ENCODE data around the gene CPT2.

Gene CPT2

DNA sequence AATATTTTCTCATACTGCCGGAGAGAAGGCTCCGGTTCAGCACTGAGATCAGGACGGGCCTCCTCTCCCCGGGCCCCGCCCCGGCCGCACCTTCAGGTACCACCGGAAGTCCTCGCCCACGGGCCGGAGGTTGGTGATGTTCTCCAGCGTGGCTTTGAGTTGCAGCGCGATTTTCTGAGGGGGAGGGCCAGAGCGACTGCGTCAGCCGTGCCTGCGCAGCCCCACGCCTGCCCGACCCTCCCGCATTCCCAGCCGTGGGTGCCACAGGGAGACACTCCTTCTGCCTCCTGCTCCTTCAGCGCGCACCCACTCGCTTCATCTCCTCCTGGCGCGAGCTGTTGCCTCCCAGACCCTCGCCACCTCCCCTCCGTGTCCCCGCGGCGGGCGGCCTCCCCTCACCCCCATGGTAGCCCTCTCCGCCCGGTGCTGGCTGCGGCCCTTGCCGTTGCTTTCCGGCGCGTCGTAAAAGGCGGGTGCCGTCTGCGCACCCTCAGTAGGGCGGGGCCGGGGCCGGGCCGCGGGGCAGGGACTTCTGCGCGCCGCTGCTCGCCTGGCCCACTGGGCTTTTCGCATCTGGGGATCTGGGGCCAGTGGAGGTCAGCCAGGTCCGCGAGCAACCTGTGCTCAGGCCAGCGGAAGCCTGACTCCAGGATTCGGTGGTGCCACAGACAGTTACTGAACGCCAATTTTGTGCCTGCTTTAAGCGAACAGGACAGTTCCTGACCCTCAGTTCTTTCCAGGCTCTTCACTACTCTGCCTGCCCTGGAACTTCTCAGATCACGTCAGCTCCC, 23.7 kb downstream of the CPT2 start, which contains the start of gene CZIB:
Gene CZIB (minus strand): TSS at position 464 of the 791 bp plus-strand sequence. CDS start 59 bp downstream, at position 405.
- peak; percentile 92 to 96 for DNase-seq

DNA sequence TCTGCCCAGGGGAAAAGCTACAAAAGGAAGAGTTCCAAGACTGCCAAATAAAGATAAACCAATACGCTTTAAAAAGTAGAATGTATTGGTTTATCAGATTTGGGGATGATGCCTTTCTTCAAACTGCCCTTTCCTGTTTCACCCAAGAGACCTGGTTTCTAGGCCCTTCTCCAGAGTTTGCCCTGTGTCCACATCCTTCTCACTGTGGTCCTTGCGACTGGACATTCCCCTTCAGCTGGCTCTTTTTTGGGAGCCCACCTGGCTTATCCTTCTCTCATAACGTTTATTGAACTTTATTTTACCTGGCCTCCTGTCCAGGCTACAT, 24.3 kb downstream of the CPT2 start:
- no peak for DNase-seq

DNA sequence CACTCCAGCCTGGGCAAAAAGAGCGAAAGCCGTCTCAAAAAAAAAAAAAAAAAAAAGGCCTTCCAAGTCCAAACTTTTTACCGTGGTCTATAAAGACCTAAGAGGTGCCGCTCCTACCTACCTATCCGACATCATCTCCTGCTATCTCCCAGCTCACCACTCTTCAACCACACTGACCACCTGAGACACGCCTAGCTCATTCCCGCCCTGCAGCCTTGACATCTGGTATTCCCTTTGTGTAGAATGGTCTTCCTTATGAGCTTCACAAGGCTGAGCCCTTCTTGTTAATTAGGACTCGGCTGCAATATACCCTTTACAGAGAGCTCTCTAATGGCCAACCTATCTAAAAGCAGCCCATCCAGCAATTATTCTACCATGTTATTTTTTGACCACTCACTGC, 41.0 kb downstream of the CPT2 start:
- no peak for DNase-seq

DNA sequence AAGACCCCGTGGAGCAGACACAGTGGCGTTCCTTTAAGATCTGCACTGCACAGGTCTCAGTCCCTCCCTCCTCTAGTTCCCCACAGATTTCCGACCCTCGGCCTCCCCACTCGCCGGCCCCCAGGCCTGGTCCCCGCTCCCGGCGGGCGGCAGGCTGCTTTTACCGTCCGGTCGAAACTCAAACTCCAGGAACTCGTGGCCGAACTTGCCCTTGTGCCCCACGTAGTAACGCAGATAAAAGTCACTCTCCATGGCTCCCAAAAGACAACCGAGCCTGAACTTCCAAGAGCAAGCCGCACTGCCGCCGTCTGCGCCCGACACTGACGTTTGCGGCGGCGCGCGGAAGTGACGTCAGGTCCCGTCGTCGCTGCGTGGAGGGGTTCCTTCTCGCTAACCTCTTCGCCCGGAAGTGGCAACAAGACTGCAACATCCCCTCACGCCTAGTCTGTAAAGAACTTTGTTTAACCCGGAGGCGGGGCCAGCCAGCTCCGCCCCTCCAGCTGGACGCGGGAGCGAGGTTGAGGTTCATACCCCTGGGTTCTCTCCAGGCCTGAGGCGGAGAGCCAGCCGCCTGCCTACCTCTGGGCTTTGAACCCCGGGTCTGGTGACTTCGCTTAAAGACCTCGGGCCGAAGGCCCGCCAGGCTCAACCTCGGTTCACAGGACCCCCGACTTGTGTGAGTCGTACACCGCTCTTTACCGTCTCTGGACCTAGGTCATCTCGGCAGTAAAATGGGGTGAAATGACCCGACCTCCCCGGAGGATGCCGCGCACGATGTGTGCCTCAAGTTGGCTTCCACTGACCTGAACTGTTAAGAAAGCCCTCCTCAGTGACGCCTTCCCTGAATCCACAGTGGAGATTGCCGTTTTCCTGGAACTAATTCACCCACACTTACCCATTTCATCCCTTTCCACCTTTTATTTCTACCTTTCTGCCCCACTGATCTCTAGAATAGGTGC, 41.9 kb downstream of the CPT2 start, which contains the start of gene MAGOH:
Gene MAGOH (minus strand): TSS at position 322 of the 959 bp plus-strand sequence. CDS start 70 bp downstream, at position 252.
- peak; percentile 92 to 93 for DNase-seq

DNA sequence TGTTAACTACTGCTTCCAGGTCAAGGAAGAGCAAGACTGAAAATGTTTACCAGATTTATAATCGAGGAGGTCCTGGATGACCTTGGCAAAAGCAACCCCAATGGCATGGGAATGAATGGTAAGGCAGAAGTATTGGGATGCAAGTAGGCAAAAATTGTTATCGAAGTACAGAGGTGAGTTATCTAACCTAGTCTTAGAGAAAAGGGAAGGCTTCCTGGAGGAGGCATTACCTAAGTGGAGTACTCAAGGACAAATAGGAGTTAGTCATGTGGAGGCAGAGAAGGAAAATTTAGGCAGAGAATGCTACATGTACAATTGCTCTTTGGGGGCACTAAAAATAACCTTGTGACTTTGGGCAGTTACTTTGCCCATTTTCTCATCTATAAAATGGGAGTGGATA, 45.2 kb downstream of the CPT2 start:
- no peak for DNase-seq

DNA sequence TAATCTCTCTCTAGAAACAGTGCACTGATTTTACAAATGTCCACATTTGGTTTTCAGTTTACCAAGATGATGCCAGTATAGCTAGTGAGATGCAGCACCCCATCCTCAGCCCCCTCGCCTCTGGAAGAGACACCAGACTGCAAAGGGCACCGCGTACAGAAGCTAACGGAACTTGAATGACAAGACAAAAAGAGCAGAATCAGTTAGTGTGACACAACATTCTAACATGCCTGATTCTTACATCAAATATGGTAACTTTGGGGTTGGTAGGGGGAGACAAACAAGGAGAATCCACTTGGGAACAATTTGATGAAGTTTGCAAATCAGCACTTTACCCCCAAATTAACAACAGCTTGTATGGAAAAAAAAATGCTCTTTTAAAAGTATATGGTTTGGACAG, 45.8 kb downstream of the CPT2 start:
- no peak for DNase-seq

DNA sequence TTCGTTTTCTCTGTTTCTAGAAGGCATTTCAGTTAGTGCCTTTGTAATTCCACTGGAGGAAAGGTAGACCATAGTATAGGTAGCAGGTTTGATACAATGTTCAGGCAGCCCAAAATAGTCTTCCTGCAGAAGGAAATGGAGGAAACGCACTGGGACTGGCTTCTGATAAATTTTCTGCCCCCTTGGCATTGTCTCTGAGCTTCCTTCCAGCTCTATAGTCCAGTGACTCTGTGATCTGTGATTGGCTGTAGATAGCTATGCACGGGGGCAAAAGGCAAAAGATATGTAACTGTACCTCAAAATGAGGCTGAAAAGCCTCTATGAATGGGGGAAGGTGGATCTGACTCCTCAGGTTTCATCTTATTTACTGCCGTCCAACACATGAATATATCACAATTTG, 47.5 kb downstream of the CPT2 start:
- DNase-seq: no peak

DNA sequence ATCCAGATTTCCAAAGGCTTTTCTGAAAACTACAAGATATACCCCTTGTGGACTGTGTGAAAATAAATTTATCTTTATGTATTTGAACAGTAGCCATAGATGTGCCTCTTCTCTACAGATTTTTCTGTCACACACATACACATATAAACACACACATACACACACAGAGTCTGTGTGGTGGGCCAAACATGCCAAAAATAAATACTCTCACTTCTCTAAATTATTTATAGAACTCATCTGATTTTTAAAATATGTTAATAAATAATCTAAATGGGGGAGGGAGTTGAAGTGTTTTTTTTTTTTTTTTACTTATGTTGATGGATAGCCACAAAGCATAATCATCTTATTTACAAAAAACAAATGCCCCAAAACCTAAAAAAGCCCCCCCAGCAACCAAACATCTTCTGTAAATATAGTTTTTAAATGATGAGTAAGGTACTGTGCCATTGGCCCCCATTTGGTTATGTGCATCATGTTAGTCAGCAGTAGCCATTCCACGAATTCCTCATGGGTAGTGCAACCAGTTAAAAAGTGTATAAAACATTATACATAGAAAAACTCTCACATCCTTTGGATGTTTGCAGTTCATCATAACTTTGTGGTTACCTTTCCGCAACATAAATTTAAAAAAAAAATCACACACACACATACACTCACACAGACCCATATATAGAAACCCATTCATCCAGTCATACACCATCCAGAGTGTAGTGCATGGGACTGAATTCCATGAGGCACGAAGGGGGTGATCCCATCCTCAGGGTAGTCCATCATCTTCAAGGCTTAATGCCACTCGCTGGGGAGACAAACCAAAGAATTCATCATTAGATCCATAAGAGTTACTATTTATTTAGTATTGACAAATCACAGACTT, 49.9 kb downstream of the CPT2 start:
- DNase-seq: no peak

DNA sequence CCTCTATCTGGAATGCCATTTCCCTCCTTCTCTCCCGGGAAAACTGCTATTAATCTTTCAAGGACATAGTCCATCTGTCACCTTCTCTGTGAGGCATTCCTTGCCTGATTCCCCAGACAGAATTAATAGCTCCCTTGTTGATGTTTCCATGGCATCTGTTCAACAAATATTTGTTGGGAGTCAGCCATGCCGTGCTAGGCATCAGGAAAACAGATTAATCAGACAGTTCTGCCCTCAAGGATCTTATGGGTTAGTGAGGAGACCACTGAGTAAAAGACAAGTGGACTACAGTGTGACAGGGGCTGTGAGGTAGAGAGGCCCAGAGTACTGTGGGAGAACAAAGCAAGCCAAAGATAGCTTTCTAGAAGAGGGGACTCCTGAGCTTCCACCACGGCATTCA, 53.1 kb downstream of the CPT2 start:
- DNase-seq: no peak

DNA sequence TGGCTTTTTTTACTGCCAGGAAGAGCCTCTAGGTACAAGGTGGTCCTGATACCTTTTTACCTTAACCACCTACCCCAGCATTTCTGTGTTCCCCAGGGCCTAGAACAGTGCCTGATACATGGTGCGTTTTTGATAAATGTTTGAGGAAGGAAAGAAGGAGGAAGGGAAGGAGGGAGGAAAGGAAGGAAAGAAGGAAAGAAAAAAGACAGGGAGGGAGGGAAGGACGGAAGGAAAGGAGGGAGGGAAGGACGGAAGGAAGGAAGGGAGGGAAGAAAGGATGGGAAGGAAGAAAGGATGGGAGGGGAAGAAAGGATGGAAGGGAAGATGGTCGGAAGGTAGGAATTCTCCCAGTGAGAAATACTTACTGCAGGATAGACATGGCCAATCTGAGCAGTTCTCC, 53.7 kb downstream of the CPT2 start:
- no peak for DNase-seq

DNA sequence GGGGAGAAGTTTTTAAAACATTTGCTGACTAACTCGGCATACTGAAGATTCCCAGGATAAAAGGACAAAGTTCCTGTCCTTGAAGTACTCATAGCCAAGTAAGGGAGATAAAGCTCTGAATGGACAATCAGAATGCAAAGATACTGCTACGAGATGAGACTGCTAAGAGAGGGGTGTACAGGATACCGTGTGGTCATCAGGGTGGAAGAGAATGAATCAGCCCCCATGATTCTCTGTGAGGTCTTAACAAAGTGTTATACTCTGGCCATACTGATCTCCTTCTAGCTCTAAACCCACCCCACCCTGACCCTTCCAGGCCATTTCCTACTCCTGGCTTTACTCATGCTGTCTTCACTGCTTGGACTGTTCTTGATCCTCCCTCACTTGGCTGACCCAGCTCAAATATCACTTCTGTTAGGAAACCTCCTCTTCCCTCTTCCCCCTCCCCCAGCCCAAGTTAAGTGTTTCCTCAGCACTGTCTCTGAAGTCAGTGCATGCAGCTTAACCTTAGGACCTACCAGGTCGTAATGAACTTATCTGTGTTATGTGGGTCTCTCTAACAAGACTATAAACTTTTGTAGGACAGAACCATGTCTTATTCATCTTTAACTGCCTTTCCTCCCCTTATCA, 57.5 kb downstream of the CPT2 start:
- no peak for DNase-seq

DNA sequence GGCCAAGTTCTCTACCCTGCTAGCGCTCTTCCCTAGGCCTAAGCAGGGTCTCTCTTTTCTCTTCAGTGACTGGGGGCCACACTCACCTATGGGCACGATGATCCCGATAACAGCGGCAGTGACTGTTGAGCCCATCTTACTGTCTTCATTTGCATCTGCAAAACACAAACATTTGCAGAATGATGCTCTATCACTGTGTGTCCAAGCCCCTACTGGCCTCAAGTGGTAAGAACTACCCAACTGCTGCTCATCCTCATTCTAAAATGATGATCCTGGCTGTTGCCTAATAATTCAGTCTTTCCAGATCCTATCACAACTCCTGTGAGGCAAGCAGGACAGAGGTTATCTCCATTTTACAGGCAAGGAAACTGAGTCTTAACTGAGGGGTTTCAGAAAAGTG, 58.4 kb downstream of the CPT2 start:
- DNase-seq: no peak

DNA sequence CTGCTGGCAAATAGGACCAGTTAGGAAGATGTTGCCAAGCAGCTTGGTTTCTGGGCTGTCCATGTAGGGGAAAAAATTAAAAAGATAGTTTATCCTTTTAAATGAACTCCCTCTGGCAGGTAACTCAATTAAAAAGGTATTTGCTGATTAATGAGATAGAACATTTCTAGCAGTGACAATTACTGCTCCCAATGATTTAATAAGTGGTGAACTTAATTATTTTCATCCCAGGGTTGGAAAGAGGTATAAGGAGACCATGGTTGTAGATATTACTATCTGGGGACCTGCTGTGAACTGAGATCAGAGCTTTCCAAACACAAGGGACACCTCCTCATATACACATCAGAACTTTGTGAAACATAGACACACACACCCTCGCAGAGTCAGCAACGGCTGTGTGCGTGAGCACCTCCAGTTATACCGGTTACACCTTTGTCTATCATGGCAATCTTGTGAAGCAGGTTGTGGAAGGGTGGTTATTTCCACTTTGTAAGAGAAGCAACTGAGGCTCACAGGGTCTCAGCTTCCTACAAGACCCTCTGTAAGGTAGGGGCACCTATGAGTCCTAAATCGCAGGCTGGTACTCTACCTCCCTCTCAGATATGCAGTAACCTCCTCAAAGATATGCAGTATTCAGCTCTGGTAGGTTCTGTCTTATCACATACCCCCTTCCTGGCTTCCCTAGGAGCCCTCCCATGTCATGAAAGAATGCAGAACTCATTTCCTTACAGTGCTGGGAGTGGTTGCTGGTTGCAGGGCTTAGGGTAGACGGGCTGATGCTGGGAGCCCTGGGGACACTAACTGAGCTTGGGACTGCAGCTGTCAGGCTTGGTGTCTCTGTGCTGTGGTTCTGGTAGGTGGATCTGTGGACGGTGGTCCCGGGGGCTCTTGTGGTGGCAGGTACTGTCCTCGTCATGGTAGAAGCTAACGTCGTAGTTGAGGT, 60.2 kb downstream of the CPT2 start:
- DNase-seq: no peak

DNA sequence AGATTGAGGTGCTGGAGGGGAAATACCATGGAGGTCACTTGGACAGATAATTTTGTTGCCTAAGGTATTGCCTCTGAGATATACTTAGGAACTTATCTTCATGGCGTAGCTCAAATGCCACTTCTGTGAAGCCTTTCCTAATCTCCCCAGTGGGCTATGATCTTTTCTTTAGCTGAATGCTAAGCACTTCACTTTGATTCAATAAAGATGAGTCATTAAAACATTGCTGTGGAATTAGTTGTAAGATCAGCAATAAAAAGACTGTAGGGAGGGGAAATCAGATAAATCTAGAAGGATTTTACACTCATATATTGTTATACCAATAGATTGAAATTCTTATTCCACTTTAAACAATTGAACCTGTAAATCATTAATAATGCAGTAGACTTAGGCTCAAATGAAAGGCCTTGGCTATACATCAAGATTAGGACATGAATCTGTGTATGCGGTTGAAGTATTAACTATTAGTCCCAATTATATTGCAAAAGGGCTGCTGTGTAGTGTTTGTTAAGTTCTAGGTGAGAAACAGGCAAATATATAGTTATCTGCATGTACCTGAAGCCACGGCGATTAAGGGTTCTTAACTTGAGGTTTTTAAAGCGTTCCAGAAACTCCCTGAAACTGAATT, 60.9 kb downstream of the CPT2 start:
- DNase-seq: no peak

DNA sequence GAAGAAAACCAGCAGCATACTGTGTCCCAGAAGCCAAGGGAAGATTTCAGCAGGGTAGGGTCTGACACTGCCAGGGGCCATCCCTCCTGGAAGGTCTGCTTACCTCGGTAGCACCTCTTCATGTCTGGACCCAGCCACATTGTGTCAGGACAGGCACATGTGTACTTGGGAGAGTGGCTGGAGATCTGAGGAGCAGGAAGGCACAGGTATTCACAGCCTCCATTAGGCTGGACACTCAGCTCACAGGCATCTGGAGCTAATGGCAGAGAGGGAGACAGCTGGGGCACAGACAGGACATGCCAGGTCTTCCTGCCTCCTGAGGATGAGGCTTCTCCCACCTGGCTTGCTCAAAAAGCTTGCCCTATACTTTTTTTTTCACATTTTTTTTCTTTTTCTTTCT, 61.6 kb downstream of the CPT2 start:
- no peak for DNase-seq

DNA sequence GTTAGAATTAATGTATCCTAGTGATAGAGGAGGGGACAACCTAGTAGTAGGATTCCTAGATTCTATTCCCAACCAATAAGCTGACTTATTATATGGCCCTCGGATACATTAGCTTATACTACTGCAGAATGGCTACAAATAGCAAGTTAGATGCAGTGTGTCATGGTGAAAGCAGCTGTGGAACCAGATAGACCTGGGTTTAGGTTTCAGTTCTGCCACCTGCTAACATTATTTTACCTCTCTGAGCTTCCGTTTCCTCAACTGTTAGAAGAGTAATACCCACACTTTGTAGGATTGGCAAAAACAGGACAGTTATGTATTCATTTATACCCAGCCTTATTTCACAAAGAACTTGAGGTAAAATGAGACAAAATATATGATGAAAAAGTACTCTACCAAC, 63.3 kb downstream of the CPT2 start:
- no peak for DNase-seq

DNA sequence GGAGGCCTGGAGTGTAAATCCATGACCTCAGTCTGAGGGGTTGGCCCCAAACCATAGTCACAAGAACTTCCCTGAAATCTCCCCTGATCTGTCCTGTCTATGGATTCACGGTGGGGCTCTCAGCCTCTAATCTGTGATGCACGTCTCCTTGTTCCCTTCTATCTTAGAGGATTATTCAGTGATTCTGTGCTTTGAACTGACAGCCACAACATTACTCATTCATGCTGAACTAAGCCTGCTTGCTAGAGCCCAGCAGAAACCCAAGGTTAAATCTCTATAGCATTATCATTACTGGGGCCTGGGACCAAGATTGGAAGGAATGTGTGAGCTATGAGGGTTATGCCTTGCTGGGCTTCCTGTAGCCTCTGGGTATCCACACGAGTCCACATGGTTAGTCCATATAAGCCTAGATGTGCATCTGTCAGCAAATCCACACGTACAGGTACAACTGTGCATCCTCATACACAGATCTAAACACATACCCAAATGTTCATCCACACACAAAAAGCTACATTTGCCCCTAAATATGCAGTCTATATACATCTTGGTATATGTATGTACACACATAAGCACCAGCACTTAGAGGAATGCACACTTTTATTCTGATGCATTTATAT, 64.1 kb downstream of the CPT2 start:
- no peak for DNase-seq

DNA sequence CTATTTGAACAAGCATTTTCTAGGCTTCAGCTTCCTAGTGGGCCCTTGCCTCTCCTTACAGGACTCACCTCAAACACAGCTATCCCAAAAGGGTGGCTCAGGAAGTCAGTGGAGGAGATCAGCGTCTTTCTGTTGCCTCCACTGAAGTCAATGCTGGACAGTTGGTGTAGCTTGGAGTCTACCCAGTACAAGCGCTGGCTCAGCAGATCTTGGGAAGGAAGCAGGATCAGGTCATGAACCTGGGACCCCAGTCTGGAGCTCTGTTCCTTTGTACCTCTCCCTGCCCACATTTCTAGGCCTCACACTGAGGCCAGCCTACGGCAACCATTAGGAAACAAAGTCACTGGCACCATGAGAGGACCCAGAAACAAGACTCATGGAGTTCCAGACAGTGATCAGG, 65.4 kb downstream of the CPT2 start:
- DNase-seq: no peak

Measured in stimulated activated CD4-positive, alpha-beta T cell treated with anti-CD3 and anti-CD28 coated beads, Interleukin-4, amount 100 ng/mL, for 4 hours (primary cell).